Osteocyte (in vitro differentiated cells): Measurements from ENCODE around the gene CNN2. TPM values are rescaled to one million over a fixed set of nuclear protein-coding genes. Genes with fewer than 3 reads are reported as not detected.

Experiments
- DNase-seq: peaks from one replicate; pipeline ENCODE4 v3.0.0; 2021; ENCODE audit warnings: mixed read lengths; ENCODE audit not compliant: unreplicated experiment; ENCODE audit errors: extremely low spot score
- H3K27ac Mint-ChIP-seq: one replicate; pipeline ENCODE4 v1.8.0; 2021; ENCODE audit warnings: mild to moderate bottlenecking, mixed read lengths; ENCODE audit not compliant: unreplicated experiment
- H3K27me3 Mint-ChIP-seq: one replicate; pipeline ENCODE4 v1.8.0; 2021; ENCODE audit warnings: mixed read lengths; ENCODE audit not compliant: unreplicated experiment
- H3K36me3 Mint-ChIP-seq: one replicate; pipeline ENCODE4 v1.8.0; 2021; ENCODE audit warnings: mixed read lengths; ENCODE audit not compliant: unreplicated experiment
- H3K4me1 Mint-ChIP-seq: one replicate; pipeline ENCODE4 v1.8.0; 2021; ENCODE audit warnings: mixed read lengths; ENCODE audit not compliant: unreplicated experiment
- H3K4me3 Mint-ChIP-seq: one replicate; pipeline ENCODE4 v1.8.0; 2021; ENCODE audit warnings: mild to moderate bottlenecking, moderate library complexity, mixed read lengths; ENCODE audit not compliant: unreplicated experiment
- H3K9me3 Mint-ChIP-seq: one replicate; pipeline ENCODE4 v1.8.0; 2021; ENCODE audit warnings: mixed read lengths; ENCODE audit not compliant: unreplicated experiment
- CTCF ChIP-seq: fragments of 200-600 bp; sonication (generic); IDR thresholded peaks from 2 replicates; pipeline ENCODE4 v1.5.0; 2021; ENCODE audit warnings: antibody characterized with exemption, mild to moderate bottlenecking, moderate library complexity
- total RNA-seq: library from RNA; stranded (reverse); gene quantifications from 2 replicates; pipeline ENCODE4 v1.2.1, GENCODE V29; 2021

Gene CNN2
- total RNA-seq, 1 donor from 2014 or later, result 327 TPM

- no peak overlapping the region for H3K4me3 Mint-ChIP-seq
- no peaks in the 10 kb centered on the region for H3K4me1 Mint-ChIP-seq
- H3K27me3 Mint-ChIP-seq, result no peaks in the 10 kb centered on the region
- peaks cover 6% of the 10 kb centered on the region for H3K36me3 Mint-ChIP-seq
- H3K27ac Mint-ChIP-seq, result no peak overlapping the region
- DNase-seq, result no peak
- no peak for TF ChIP-seq CTCF
- H3K9me3 Mint-ChIP-seq, result no peaks in the 10 kb centered on the region
Observed at GRCh38 chr19:1009041-1009980, 17.1 kb upstream of the CNN2 start.

- Mint-ChIP-seq H3K9me3 (no peaks in the 10 kb centered on the region), H3K4me3 (no peak overlapping the region), H3K27ac (no peak overlapping the region), H3K27me3 (no peaks in the 10 kb centered on the region), H3K4me1 (no peaks in the 10 kb centered on the region), H3K36me3 (peaks cover 6% of the 10 kb centered on the region)
- DNase-seq, result no peak
- TF ChIP-seq CTCF, result no peak
Observed at GRCh38 chr19:1009981-1010538, 16.3 kb upstream of the CNN2 start.

GRCh38 chr19:1010586-1011510, 15.6 kb upstream of the CNN2 start:
- Mint-ChIP-seq H3K36me3 (peaks cover 6% of the 10 kb centered on the region), H3K4me3 (no peak overlapping the region), H3K27me3 (no peaks in the 10 kb centered on the region), H3K4me1 (peaks cover 5% of the 10 kb centered on the region), H3K9me3 (no peaks in the 10 kb centered on the region), H3K27ac (no peak overlapping the region)
- DNase-seq, result no peak
- TF ChIP-seq CTCF, result no peak

- no peak for TF ChIP-seq CTCF
- Mint-ChIP-seq H3K36me3 (peaks cover 6% of the 10 kb centered on the region), H3K9me3 (no peaks in the 10 kb centered on the region), H3K4me1 (peaks cover 13% of the 10 kb centered on the region), H3K27ac (no peak overlapping the region), H3K27me3 (no peaks in the 10 kb centered on the region), H3K4me3 (no peak overlapping the region)
- no peak for DNase-seq
Observed at GRCh38 chr19:1011831-1012333, 14.5 kb upstream of the CNN2 start.
